Peyer's patch (tissue), 4 donors: ENCODE measurements around the gene TRIO.

Experiments
- POLR2A ChIP-seq, 2 donors: fragments of 450-650 bp; IDR thresholded peaks; one replicate each; pipeline ENCODE4 v1.5.1; 2017; ENCODE audit warnings: antibody characterized with exemption in 2 of 2, mild to moderate bottlenecking in 2 of 2, moderate library complexity in 2 of 2
- TF ChIP-seq, protein P1 (sequence below), 6 experiments: fragments of 450-650 bp in 4 of 6; fragments of 200-600 bp in 2 of 6; sonication (generic) in 1 of 6; IDR thresholded peaks; one replicate each; pipeline ENCODE4 v1.5.1; 2017 to 2019; ENCODE audit warnings: antibody characterized with exemption in 6 of 6, mild to moderate bottlenecking in 3 of 6, moderate library complexity in 1 of 6

DNA sequence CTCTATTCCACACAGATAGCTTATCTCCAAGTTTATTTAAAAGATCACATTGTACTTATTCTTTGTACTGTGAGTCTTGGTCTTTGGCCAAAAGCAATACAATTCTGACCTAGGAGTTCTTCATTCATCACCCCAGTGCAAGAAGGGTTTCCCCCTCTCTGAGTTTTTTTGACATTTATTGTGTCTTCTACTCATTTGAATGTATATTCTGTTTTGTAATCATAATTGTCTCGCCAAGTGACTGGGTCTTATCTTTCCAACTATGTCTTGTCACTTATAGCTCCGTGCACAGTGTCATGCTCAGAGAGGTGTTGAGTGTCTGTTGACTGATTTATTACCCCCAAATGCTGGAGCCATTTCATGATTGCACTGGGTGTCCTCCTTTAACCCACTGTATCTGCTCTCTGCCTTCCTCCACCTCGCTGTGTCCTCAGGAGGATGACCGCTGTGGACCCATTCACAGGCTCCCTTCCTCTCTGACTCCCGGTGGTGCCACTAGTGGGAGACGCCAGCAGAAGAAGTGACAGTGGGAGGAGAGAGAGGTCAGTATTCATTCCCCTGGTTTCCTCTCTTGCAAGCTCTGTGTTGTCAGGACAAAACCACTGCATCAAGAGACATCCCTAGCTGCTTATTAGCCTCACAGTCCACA lies 11.2 kb upstream of the TRIO start:
- TF ChIP-seq, protein P1, sequence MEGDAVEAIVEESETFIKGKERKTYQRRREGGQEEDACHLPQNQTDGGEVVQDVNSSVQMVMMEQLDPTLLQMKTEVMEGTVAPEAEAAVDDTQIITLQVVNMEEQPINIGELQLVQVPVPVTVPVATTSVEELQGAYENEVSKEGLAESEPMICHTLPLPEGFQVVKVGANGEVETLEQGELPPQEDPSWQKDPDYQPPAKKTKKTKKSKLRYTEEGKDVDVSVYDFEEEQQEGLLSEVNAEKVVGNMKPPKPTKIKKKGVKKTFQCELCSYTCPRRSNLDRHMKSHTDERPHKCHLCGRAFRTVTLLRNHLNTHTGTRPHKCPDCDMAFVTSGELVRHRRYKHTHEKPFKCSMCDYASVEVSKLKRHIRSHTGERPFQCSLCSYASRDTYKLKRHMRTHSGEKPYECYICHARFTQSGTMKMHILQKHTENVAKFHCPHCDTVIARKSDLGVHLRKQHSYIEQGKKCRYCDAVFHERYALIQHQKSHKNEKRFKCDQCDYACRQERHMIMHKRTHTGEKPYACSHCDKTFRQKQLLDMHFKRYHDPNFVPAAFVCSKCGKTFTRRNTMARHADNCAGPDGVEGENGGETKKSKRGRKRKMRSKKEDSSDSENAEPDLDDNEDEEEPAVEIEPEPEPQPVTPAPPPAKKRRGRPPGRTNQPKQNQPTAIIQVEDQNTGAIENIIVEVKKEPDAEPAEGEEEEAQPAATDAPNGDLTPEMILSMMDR (IDR thresholded peaks at IDR 0.05), result no peak
- no peak for TF ChIP-seq POLR2A (IDR thresholded peaks at IDR 0.05)
